BE2C (cell line): ENCODE data around the gene ATP6V0A1.

Experiments used
- DNase-seq: peaks from one replicate; pipeline ENCODE4 v3.0.0-alpha.2; 2020
- H3K27me3 ChIP-seq: fragments of 250-450 bp; sonication (Bioruptor Pico); 2 replicates; pipeline ENCODE4 v1.5.1; 2020; ENCODE audit warnings: mild to moderate bottlenecking
- H3K36me3 ChIP-seq: fragments of 250-450 bp; sonication (Bioruptor Pico); 2 replicates; pipeline ENCODE4 v1.5.1; 2020; ENCODE audit warnings: mild to moderate bottlenecking
- H3K4me1 ChIP-seq: fragments of 250-450 bp; sonication (Bioruptor Pico); 2 replicates; pipeline ENCODE4 v1.5.1; 2020
- H3K4me3 ChIP-seq: 2 replicates; pipeline ENCODE4 v1.5.1; 2011; ENCODE audit warnings: low read depth, low read length
- H3K9me3 ChIP-seq: fragments of 250-450 bp; sonication (Bioruptor Pico); 2 replicates; pipeline ENCODE4 v1.5.1; 2020
- TF ChIP-seq, protein P1 (sequence below): IDR thresholded peaks from 2 replicates; pipeline ENCODE4 v1.5.1; 2012; ENCODE audit warnings: mild to moderate bottlenecking, low read depth, low read length

The ATP6V0A1 gene

GRCh38 chr17:42508426-42509165 lies 49.9 kb downstream of the ATP6V0A1 start:
- H3K27me3 ChIP-seq, result no peaks in the 10 kb centered on the region
- peaks cover 63% of the 10 kb centered on the region for H3K36me3 ChIP-seq
- H3K4me3 ChIP-seq, result no peak overlapping the region
- TF ChIP-seq, protein P1, sequence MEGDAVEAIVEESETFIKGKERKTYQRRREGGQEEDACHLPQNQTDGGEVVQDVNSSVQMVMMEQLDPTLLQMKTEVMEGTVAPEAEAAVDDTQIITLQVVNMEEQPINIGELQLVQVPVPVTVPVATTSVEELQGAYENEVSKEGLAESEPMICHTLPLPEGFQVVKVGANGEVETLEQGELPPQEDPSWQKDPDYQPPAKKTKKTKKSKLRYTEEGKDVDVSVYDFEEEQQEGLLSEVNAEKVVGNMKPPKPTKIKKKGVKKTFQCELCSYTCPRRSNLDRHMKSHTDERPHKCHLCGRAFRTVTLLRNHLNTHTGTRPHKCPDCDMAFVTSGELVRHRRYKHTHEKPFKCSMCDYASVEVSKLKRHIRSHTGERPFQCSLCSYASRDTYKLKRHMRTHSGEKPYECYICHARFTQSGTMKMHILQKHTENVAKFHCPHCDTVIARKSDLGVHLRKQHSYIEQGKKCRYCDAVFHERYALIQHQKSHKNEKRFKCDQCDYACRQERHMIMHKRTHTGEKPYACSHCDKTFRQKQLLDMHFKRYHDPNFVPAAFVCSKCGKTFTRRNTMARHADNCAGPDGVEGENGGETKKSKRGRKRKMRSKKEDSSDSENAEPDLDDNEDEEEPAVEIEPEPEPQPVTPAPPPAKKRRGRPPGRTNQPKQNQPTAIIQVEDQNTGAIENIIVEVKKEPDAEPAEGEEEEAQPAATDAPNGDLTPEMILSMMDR, result no peak
- no peak for DNase-seq
- no peaks in the 10 kb centered on the region for H3K9me3 ChIP-seq
- no peaks in the 10 kb centered on the region for H3K4me1 ChIP-seq

DNA sequence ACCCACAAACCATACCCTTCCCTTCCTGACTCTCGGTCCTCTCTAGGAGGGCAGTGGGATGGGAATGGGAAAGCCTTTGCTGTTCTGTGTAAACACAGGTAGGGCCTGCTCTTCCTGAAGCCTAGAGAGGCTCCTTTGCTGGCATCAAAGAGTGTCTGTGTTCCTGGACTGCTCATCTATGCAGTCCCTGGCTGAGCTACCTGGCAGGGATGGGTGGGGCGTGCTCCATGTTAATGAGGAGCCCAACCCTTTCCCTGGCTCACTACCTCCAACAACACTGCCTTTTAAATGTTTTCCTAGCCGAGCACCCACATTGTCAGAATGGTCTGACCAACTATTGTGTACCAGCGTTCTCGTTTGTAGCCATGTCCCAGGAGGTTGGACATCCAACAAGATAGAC lies 50.7 kb downstream of the ATP6V0A1 start:
- H3K27me3 ChIP-seq, result no peaks in the 10 kb centered on the region
- H3K4me1 ChIP-seq, result no peaks in the 10 kb centered on the region
- TF ChIP-seq, protein P1, result no peak
- no peak for DNase-seq
- no peaks in the 10 kb centered on the region for H3K9me3 ChIP-seq
- peaks cover 63% of the 10 kb centered on the region for H3K36me3 ChIP-seq
- no peak overlapping the region for H3K4me3 ChIP-seq

DNA sequence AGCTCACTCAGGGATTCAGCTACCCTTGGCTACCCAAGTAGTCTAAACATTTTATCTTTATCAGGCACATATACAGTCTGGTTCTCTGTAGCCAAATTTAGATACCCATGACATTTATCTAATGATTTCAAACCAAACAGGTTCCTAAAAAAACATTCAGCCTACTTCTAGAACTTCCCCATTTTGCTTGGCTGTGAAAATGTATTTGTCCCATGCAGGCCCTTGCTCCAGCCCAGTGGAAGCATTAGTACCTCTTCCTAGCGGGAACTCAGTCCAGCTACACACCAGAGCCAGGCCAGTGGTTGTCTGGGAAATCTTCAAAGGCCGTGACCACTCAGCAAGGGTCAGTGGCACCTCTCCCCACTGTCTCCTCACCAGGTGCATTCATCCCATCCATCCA lies 51.2 kb downstream of the ATP6V0A1 start:
- Histone ChIP-seq H3K36me3 (peaks cover 64% of the 10 kb centered on the region), H3K9me3 (no peaks in the 10 kb centered on the region), H3K4me3 (no peak overlapping the region), H3K27me3 (no peaks in the 10 kb centered on the region), H3K4me1 (no peaks in the 10 kb centered on the region)
- DNase-seq, result no peak
- TF ChIP-seq, protein P1, result no peak

DNA sequence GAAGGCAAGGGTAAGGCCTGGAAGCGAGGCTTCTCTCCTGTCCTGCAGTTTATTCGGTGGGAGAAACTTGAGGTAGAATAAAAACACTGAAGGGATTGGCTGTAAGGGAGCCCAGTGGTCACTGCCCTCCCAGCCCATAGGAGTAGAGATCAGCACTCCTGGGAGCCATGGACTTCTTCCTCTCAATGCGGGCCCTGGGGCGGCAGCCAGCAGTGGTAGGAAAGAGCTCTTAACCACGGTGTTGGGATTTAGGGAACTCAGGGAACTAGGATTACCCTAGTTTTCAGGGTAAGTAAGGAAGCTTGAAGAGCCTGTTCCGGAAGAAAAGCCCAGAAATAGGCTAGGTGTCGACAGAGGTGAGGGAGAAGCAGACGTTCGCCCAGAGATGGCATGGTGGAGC lies 53.6 kb downstream of the ATP6V0A1 start:
- no peaks in the 10 kb centered on the region for H3K9me3 ChIP-seq
- TF ChIP-seq, protein P1, result no peak
- peaks cover 62% of the 10 kb centered on the region for H3K36me3 ChIP-seq

GRCh38 chr17:42512733-42513251 lies 54.1 kb downstream of the ATP6V0A1 start:
- TF ChIP-seq, protein P1, result no peak
- Histone ChIP-seq H3K9me3 (no peaks in the 10 kb centered on the region), H3K4me1 (peaks cover 6% of the 10 kb centered on the region; the same call in 1 of the 2 replicates), H3K27me3 (no peaks in the 10 kb centered on the region; the same call in 1 of the 2 replicates), H3K4me3 (no peak overlapping the region), H3K36me3 (peaks cover 60% of the 10 kb centered on the region)
- no peak for DNase-seq

More for the DNA sequence above, 53.6 kb downstream of the ATP6V0A1 start:
- H3K4me1 ChIP-seq, result peaks cover under 1% of the 10 kb centered on the region; the same call in 1 of the 2 replicates
- no peak overlapping the region for H3K4me3 ChIP-seq
- no peak for DNase-seq
- H3K27me3 ChIP-seq, result no peaks in the 10 kb centered on the region; the same call in 1 of the 2 replicates

DNA sequence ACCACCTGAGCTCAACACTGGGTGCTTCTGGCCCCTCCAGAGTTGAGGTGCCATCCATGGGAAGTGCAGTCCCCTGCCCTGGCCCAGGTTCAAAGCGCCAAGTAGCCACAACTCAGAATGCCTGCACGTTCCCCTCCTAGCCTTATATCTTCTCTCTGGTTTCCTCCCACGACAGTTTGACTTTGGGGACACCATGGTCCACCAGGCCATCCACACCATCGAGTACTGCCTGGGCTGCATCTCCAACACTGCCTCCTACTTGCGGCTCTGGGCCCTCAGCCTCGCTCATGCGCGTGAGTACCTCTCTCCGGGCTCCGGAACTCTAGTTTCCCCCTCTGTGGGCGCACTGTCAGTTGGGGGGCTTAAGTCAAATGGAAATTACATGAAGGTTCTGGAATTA lies 55.0 kb downstream of the ATP6V0A1 start:
- no peak overlapping the region for H3K4me3 ChIP-seq
- DNase-seq, result no peak
- TF ChIP-seq, protein P1, result no peak
- H3K9me3 ChIP-seq, result no peaks in the 10 kb centered on the region
- peaks cover 54% of the 10 kb centered on the region for H3K36me3 ChIP-seq
- H3K27me3 ChIP-seq, result no peaks in the 10 kb centered on the region; the same call in 1 of the 2 replicates
- H3K4me1 ChIP-seq, result peaks cover 15% of the 10 kb centered on the region
